Measurements from ENCODE around the gene POC1A.

Gene POC1A

GRCh38 chr3:52097851-52098507 lies 56.2 kb downstream of the POC1A start:
- DNase-seq, result no peak

- DNase-seq, result no peak
Observed at GRCh38 chr3:52095990-52096775, 58.0 kb downstream of the POC1A start.

- no peak for DNase-seq
Observed at GRCh38 chr3:52094571-52095485, 59.4 kb downstream of the POC1A start.

GRCh38 chr3:52093756-52094545 lies 60.3 kb downstream of the POC1A start:
- DNase-seq, result no peak

- no peak for DNase-seq
Observed at GRCh38 chr3:52092891-52093290, 61.3 kb downstream of the POC1A start.

GRCh38 chr3:52092271-52092660 lies 62.0 kb downstream of the POC1A start:
- DNase-seq, result no peak

- DNase-seq, result no peak
Observed at GRCh38 chr3:52091586-52092270, 62.5 kb downstream of the POC1A start.

GRCh38 chr3:52090933-52091468 lies 63.2 kb downstream of the POC1A start:
- no peak for DNase-seq

- DNase-seq, result no peak
Observed at GRCh38 chr3:52090131-52090932, 63.9 kb downstream of the POC1A start.

GRCh38 chr3:52089691-52090090 lies 64.5 kb downstream of the POC1A start:
- no peak for DNase-seq

GRCh38 chr3:52088445-52089367 lies 65.5 kb downstream of the POC1A start:
- no peak for DNase-seq

- DNase-seq, result no peak
Observed at GRCh38 chr3:52087731-52088130, 66.5 kb downstream of the POC1A start.

- DNase-seq, result no peak
Observed at GRCh38 chr3:52086976-52087663, 67.1 kb downstream of the POC1A start.

GRCh38 chr3:52086461-52086860 lies 67.8 kb downstream of the POC1A start:
- no peak for DNase-seq

- no peak for DNase-seq
Observed at GRCh38 chr3:52085681-52086282, 68.4 kb downstream of the POC1A start.

- DNase-seq, result no peak
Observed at GRCh38 chr3:52084954-52085680, 69.1 kb downstream of the POC1A start.

- DNase-seq, result no peak
Observed at GRCh38 chr3:52084216-52084945, 69.8 kb downstream of the POC1A start.
